Mesendoderm (in vitro differentiated cells): ENCODE results near the gene CIT.

Experiments
- DNase-seq: peaks from one replicate; pipeline ENCODE4 v3.0.0; 2013
- H2AK5ac ChIP-seq: 2 replicates; pipeline ENCODE4 v1.6.1; 2013; ENCODE audit warnings: low read length, inconsistent platforms
- H2BK120ac ChIP-seq: 2 replicates; pipeline ENCODE4 v1.6.1; 2013; ENCODE audit warnings: low read depth, mild to moderate bottlenecking, low read length, moderate library complexity, mixed read lengths
- H2BK15ac ChIP-seq: replicated peaks from 2 replicates; pipeline ENCODE4 v1.6.1; 2013; ENCODE audit warnings: low read depth, mild to moderate bottlenecking, moderate library complexity
- H2BK5ac ChIP-seq: 2 replicates; pipeline ENCODE4 v1.6.1; 2013; ENCODE audit warnings: low read length, inconsistent platforms
- H3K18ac ChIP-seq: 2 replicates; pipeline ENCODE4 v1.6.1; 2013; ENCODE audit warnings: mild to moderate bottlenecking, low read length, mixed read lengths
- H3K23ac ChIP-seq: one replicate; pipeline ENCODE4 v1.6.1; 2013; ENCODE audit warnings: low read length
- H3K27ac ChIP-seq: 2 replicates; pipeline ENCODE4 v1.5.1; 2013; ENCODE audit warnings: low read depth, mild to moderate bottlenecking, inconsistent platforms, low read length, moderate library complexity
- H3K27me3 ChIP-seq: 2 replicates; pipeline ENCODE4 v1.6.1; 2013; ENCODE audit warnings: low read length, control low read depth, mild to moderate bottlenecking, inconsistent platforms; ENCODE audit not compliant: insufficient read depth, poor library complexity
- H3K36me3 ChIP-seq: 2 replicates; pipeline ENCODE4 v1.6.1; 2013; ENCODE audit warnings: low read length, inconsistent platforms; ENCODE audit not compliant: control insufficient read depth, insufficient read depth
- H3K4ac ChIP-seq: one replicate; pipeline ENCODE4 v1.6.1; 2013; ENCODE audit warnings: low read depth, mild to moderate bottlenecking, low read length, moderate library complexity
- H3K4me1 ChIP-seq: 2 replicates; pipeline ENCODE4 v1.6.1; 2013; ENCODE audit warnings: low read depth, low read length, inconsistent platforms; ENCODE audit not compliant: control insufficient read depth
- H3K4me2 ChIP-seq: 2 replicates; pipeline ENCODE4 v1.6.1; 2013; ENCODE audit warnings: low read length
- H3K4me3 ChIP-seq: 2 replicates; pipeline ENCODE4 v1.5.1; 2013; ENCODE audit warnings: mild to moderate bottlenecking, low read length
- H3K56ac ChIP-seq: one replicate; pipeline ENCODE4 v1.6.1; 2013; ENCODE audit warnings: low read length
- H3K79me1 ChIP-seq: 2 replicates; pipeline ENCODE4 v1.6.1; 2013; ENCODE audit warnings: low read length, inconsistent platforms
- H3K79me2 ChIP-seq: 2 replicates; pipeline ENCODE4 v1.6.1; 2013; ENCODE audit warnings: mild to moderate bottlenecking, low read length; ENCODE audit not compliant: control insufficient read depth, insufficient read depth
- H3K9ac ChIP-seq: 2 replicates; pipeline ENCODE4 v1.6.1; 2013; ENCODE audit warnings: low read length, inconsistent platforms
- H4K5ac ChIP-seq: one replicate; pipeline ENCODE4 v1.6.1; 2013; ENCODE audit warnings: low read length
- H4K8ac ChIP-seq: one replicate; pipeline ENCODE4 v1.6.1; 2013; ENCODE audit warnings: low read depth, mild to moderate bottlenecking, control low read depth, low read length, moderate library complexity
- WGBS: extraction: QIAGEN DNeasy Blood & Tissue Kit; methylation state at CpG from one replicate; pipeline ENCODE4 v1.1.7; 2013; ENCODE audit warnings: low lambda C conversion rate, missing lambda C conversion rate; ENCODE audit not compliant: insufficient coverage; ENCODE audit errors: extremely low coverage; 5-methylcytosine and 5-hydroxymethylcytosine counted together

CIT gene

DNA sequence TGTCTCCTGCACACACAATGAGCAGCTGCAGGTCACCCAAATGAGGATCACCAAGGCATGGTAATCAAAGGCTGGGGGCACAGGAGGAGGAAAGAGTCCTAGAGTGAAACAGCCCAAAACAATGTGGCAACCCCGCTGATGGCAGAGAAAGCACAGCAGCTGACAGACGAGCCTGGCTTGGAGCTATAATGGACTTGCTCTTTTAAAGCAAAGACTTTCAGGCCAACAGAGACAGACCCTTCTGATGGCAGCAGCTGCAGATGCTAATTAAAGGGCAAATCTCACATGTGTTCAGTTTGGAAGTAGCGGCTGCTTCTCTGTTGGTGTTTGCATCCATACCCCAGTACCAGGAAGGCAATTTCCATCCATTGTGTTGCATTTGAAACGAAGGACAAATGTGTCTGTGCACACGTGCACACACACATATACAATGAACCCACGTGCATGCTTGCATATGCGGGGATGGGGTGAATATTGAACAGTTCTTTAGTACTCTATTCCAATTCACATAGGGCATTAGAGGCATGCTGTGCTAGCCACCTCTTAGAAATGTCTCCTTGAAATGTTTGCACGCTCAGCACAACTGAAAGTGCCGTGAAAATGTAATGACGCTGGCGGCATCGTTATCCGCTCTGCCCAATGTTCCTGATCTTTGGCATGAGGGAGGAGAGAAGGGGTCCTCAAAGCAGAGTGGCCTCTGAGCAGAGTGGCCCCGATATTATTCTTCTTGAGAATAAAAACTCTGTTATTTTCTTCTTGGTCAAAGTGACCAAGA lies 38.1 kb downstream of the CIT start:
- H2BK15ac ChIP-seq, result no peak overlapping the region

DNA sequence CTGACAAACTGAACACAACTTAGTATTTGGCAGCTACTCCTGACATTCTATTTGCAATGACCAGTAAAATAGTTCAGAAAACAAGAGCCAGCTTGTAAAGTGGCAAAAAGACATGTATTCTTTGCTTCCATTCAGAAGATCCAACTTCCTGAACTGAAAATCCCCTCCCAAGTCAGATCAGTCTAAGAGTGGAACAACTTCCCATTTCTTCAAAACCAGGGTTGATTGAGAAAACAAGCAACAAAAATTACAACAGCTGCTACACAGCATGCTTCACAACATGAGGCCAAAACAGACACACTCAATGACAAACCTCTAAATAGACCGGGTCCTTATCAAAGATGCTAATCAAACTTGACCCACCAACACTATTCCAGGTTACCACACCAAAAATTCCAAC lies 40.3 kb downstream of the CIT start:
- Histone ChIP-seq H3K27me3 (no peaks in the 10 kb centered on the region), H2BK5ac (no peak overlapping the region), H3K79me2 (no peaks in the 10 kb centered on the region), H3K9ac (no peak overlapping the region), H3K36me3 (peaks cover 2% of the 10 kb centered on the region), H3K27ac (no peak overlapping the region), H2BK120ac (no peak overlapping the region), H3K4me1 (no peaks in the 10 kb centered on the region), H3K4me3 (no peak overlapping the region), H2AK5ac (no peak overlapping the region), H3K18ac (no peak overlapping the region), H3K56ac (no peak overlapping the region), H3K79me1 (peaks cover 2% of the 10 kb centered on the region), H4K5ac (no peak overlapping the region), H3K23ac (no peak overlapping the region), H3K4ac (no peak overlapping the region), H3K4me2 (no peak overlapping the region), H4K8ac (no peak overlapping the region), H2BK15ac (no peak overlapping the region)
- DNase-seq, result peak; percentile 3
- WGBS, result no CpG with 5 or more reads among the region's 1 CpG

More for the DNA sequence above, 38.1 kb downstream of the CIT start:
- H2BK120ac ChIP-seq, result no peak overlapping the region
- no peak for DNase-seq
- H3K9ac ChIP-seq, result no peak overlapping the region
- H3K18ac ChIP-seq, result no peak overlapping the region
- H3K4me2 ChIP-seq, result no peak overlapping the region
- no CpG with 5 or more reads among the region's 14 CpGs for WGBS
- no peak overlapping the region for H2AK5ac ChIP-seq
- no peak overlapping the region for H3K4ac ChIP-seq
- no peaks in the 10 kb centered on the region for H3K27me3 ChIP-seq
- H3K79me2 ChIP-seq, result no peaks in the 10 kb centered on the region
- H4K8ac ChIP-seq, result no peak overlapping the region
- H3K4me3 ChIP-seq, result no peak overlapping the region
- peaks cover 4% of the 10 kb centered on the region for H3K79me1 ChIP-seq
- no peak overlapping the region for H3K23ac ChIP-seq
- no peak overlapping the region for H2BK5ac ChIP-seq
- no peak overlapping the region for H4K5ac ChIP-seq
- H3K4me1 ChIP-seq, result no peaks in the 10 kb centered on the region
- H3K56ac ChIP-seq, result no peak overlapping the region
- H3K36me3 ChIP-seq, result peaks cover 2% of the 10 kb centered on the region
- no peak overlapping the region for H3K27ac ChIP-seq

DNA sequence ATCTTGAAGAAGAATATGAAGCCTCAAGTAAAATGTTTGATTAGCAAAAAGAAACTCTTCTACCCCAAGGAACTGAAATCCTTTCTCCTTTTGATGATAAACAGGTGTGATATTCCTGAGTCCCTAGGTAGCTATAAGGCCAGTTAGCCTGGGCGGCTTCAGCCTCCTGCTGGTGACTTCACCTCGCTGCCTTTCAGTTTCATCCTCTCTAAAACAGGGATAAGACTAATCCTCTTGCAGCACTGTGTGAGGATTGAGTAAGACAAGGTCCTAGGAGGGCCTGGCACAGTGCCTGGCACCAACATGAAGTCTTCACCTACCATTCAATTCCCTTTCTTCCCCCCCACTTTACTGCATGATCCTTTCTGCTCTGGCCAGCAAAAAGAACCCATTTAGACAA lies 42.1 kb downstream of the CIT start:
- Histone ChIP-seq H3K27ac (no peak overlapping the region), H3K4me2 (no peak overlapping the region), H3K4ac (no peak overlapping the region), H3K4me3 (no peak overlapping the region), H3K79me2 (no peaks in the 10 kb centered on the region), H3K9ac (no peak overlapping the region), H3K23ac (no peak overlapping the region), H2BK120ac (no peak overlapping the region), H3K79me1 (peaks cover 2% of the 10 kb centered on the region), H4K5ac (no peak overlapping the region), H3K4me1 (no peaks in the 10 kb centered on the region), H3K36me3 (no peaks in the 10 kb centered on the region), H3K27me3 (no peaks in the 10 kb centered on the region), H2AK5ac (no peak overlapping the region), H4K8ac (no peak overlapping the region), H3K56ac (no peak overlapping the region), H2BK15ac (no peak overlapping the region), H3K18ac (no peak overlapping the region), H2BK5ac (no peak overlapping the region)
- DNase-seq, result peak; percentile 61
- no CpG with 5 or more reads among the region's 2 CpGs for WGBS

DNA sequence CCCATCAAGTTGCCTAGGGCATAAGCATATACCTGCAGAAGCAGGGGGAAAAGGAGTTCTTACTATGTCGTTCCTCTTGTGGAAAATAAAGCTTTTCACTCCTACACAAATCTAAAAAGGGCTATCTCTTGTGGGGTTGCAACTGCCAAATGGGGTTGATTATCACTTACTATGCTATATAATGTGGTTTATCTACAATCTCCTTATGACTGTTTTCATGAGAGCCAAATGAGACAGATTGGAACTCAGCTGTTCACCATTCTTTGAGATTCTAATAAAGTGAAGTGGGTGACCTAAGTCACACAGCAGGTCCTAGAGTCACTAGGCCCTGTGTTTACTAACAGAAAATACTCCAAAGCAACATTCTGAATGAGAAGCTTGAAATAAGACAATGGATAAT lies 47.7 kb downstream of the CIT start:
- Histone ChIP-seq H3K27me3 (no peaks in the 10 kb centered on the region), H3K79me1 (no peaks in the 10 kb centered on the region), H3K79me2 (no peaks in the 10 kb centered on the region), H3K4me2 (no peak overlapping the region), H3K27ac (no peak overlapping the region), H3K9ac (no peak overlapping the region), H2AK5ac (no peak overlapping the region), H2BK120ac (no peak overlapping the region), H3K4ac (no peak overlapping the region), H4K5ac (no peak overlapping the region), H2BK5ac (no peak overlapping the region), H3K56ac (no peak overlapping the region), H2BK15ac (no peak overlapping the region), H3K36me3 (no peaks in the 10 kb centered on the region), H3K23ac (no peak overlapping the region), H3K4me1 (no peaks in the 10 kb centered on the region), H3K4me3 (no peak overlapping the region), H3K18ac (no peak overlapping the region), H4K8ac (no peak overlapping the region)
- DNase-seq, result no peak
- no CpG with 5 or more reads among the region's 1 CpG for WGBS

DNA sequence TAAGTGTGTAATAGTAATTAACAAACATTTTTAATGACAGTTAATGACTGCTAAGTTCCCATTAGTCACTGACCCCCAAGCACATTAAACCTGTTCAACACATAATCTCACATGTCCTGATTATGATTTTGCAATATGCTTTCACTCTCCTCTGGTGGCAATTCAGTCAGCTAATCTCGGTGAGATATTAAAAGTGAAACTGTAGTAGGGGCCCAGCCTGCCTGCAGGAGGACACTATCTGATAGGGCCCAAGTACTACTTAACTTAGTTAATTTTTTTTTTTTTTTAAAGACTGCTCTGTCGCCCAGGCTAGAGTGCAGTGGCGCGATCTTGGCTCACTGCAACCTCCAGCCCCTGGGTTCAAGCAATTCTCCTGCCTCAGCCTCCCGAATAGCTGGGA lies 48.8 kb downstream of the CIT start:
- Histone ChIP-seq H3K4me3 (no peak overlapping the region), H3K27ac (no peak overlapping the region), H3K9ac (no peak overlapping the region), H3K4me1 (no peaks in the 10 kb centered on the region), H2BK5ac (no peak overlapping the region), H3K79me2 (no peaks in the 10 kb centered on the region), H3K79me1 (no peaks in the 10 kb centered on the region), H3K4ac (no peak overlapping the region), H3K36me3 (no peaks in the 10 kb centered on the region), H3K23ac (no peak overlapping the region), H3K18ac (no peak overlapping the region), H2BK15ac (no peak overlapping the region), H3K27me3 (no peaks in the 10 kb centered on the region), H2AK5ac (no peak overlapping the region), H3K4me2 (no peak overlapping the region), H4K8ac (no peak overlapping the region), H3K56ac (no peak overlapping the region), H2BK120ac (no peak overlapping the region), H4K5ac (no peak overlapping the region)
- whole genome bisulfite sequencing, result no CpG with 5 or more reads among the region's 5 CpGs
- no peak for DNase-seq

DNA sequence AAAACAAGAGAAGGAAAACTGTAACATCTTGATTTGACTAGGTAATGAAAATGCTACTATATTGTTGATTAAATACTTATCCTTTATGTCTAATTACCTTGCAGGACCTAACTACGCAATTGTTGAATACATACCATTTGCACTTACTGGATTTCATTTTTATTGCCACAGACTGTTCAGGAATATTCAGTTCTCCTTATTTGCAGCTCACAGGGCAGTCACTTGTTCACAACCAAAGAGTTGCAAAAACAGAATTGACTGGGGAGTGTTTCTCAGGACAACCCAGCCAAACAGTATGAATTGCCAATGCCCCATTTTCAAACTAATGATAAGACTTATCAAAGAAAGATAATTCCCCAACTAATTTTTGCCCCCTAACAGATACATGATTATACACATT lies 49.4 kb downstream of the CIT start:
- H2BK5ac ChIP-seq, result no peak overlapping the region
- H3K36me3 ChIP-seq, result no peaks in the 10 kb centered on the region
- WGBS, result no CpG with 5 or more reads among the region's 1 CpG

More for the DNA sequence above, 49.4 kb downstream of the CIT start:
- no peak overlapping the region for H2BK120ac ChIP-seq
- H3K18ac ChIP-seq, result no peak overlapping the region
- H2BK15ac ChIP-seq, result no peak overlapping the region
- no peak overlapping the region for H4K5ac ChIP-seq
- DNase-seq, result no peak
- H3K23ac ChIP-seq, result no peak overlapping the region
- H3K9ac ChIP-seq, result no peak overlapping the region
- H2AK5ac ChIP-seq, result no peak overlapping the region
- H3K4me3 ChIP-seq, result no peak overlapping the region
- no peaks in the 10 kb centered on the region for H3K27me3 ChIP-seq
- no peak overlapping the region for H3K4ac ChIP-seq
- no peak overlapping the region for H3K4me2 ChIP-seq
- H3K56ac ChIP-seq, result no peak overlapping the region
- H3K4me1 ChIP-seq, result no peaks in the 10 kb centered on the region
- H3K27ac ChIP-seq, result no peak overlapping the region
- no peaks in the 10 kb centered on the region for H3K79me2 ChIP-seq
- no peak overlapping the region for H4K8ac ChIP-seq
- no peaks in the 10 kb centered on the region for H3K79me1 ChIP-seq
